ENCODE results near the gene GTPBP4.

Gene GTPBP4

GRCh38 chr10:968546-969199 lies 19.6 kb upstream of the GTPBP4 start:
- DNase-seq: no peak

GRCh38 chr10:969473-970150 lies 18.6 kb upstream of the GTPBP4 start:
- no peak for DNase-seq

DNA sequence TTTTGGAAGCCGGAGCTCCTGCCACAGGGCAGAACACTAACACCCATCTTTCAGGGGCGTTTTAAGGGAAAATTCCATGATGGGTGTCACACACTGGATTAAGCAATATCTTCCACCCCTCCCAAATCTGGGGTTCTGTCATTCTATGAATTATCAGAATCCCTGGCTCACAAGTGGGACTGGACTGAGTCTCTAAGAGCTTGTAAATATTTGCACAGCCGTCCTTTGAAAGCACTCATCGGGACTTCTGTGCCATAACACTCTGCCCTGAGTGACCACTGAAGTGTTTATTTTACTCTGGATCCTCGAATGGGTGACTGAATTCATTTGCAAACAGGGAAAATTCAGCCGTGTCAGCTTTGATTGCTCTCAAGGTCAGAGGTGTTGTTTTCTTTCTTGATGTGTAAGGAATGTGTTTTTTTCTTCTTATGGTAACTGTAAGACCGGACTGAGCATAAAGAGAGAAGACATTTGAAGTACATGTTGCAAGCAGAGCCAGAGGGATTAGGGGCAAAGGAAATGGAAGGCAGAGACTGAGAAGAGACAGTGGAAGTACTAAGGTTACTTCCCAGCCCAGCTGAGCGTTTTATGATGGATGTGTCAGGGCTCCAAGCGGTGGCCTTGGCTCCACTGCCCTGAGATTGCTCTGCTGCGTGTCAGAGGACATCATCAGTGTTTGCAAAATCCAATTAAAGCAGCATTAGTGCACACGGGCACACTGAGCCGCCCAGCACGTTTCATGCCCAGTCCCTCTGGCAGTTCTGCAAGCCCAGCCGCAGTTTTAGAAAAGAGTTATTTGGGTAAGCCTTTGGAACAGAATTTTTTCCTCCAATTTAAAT lies 17.7 kb upstream of the GTPBP4 start:
- DNase-seq: no peak

- no peak for DNase-seq
Measured at GRCh38 chr10:971150-971542, 17.1 kb upstream of the GTPBP4 start.

- no peak for DNase-seq
Measured at GRCh38 chr10:971613-972012, 16.6 kb upstream of the GTPBP4 start.

- DNase-seq: no peak
Measured at GRCh38 chr10:972763-973162, 15.5 kb upstream of the GTPBP4 start.

DNA sequence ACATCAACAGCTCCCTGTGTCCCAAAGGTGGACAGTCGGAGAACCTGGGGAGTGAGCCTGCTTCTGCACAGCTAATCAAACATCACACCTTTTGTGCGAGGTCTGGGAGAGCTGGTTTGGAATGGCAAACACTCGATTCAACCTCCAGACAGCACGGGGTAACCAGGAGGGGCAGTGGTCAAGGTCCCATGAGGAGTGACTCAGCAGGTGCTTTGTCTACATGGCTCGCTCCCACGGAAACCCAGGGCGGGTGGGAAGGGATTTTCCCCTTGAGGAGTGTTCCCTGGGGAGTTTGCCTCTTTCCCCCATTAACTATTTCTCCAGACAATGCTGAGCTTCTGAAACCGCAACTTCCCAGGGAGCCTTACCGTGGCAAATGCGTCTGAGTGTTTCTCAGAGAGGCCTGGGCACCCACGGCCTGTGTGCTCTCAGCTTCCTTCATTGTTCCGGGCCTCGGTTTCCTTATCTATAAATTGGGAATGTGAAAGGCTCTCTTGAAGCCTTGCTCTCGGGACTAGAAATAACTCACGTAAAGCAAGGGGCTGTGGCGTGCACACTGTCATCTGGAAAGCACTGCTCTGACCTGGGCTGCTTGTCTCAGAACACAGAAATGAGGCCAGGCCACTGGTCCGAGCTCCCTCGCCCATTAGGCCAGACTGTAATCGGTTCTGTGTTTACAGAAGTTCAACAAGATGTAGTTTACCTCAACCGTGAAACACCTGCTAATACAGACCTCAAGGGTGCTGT lies 14.0 kb upstream of the GTPBP4 start:
- no peak for DNase-seq

- no peak for DNase-seq
Measured at GRCh38 chr10:974785-975074, 13.5 kb upstream of the GTPBP4 start.

- DNase-seq: no peak
Measured at GRCh38 chr10:976316-976715, 11.9 kb upstream of the GTPBP4 start.

DNA sequence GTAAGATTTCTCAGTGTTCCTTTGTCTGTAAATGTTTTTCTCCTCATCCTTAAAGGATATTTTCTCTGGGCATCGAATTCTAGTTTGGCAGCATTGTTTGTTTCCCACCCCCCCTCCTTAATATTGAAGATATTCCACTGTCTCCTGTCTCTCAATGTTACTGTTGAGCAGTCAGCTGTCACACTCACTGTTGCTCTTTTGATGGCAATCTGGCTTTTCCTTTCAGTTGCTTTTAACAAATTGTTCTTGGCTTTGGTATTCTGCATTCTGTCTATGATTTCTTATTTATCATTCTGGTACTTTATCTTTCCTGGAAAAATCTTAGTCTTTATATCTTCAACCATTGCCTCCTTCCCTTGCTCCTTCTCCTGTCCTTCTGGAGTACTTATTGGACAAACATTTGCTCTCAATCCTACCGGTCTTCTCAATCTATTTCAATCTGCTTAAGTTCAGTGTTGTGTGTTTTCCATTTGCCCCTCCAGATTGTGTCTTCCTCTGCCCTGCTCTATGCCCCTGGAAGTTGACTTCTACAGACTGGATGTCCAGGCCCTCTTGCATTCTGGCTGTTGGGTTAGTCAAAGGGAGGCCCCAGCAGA lies 9.3 kb upstream of the GTPBP4 start:
- no peak for DNase-seq

GRCh38 chr10:980468-981093 lies 7.7 kb upstream of the GTPBP4 start:
- DNase-seq: no peak

GRCh38 chr10:983401-983800 lies 4.8 kb upstream of the GTPBP4 start:
- no peak for DNase-seq

DNA sequence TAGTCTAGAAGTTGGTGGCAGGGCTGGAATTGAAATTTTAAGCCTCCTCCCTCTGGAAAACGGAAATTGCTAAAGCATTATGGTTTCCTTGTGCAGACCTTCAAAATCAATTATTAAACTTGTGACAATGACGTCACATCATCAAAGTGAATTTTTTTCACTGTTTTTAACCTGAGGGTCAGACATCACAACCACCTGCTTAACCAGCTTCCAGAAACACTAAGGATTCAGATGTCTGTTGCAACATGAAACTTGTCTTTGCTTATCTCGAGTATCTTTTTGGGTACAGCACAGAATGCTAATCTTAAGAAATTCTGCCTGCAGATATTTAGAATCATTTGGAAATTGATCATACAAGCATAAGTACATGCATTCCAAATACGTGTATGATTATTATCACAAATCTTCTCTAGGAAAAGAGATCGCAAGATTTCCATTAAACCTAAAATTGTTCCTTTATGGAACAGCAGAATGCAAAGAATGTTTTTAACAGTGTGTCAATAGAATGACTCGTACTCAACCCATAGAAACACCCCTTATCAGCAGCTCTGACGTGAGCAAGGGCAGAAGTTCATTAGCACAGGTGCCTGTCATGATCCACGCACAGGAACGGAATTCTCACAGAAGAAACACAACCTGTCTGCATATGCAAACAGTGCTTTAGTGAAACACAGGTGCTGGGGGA lies 4.1 kb upstream of the GTPBP4 start:
- DNase-seq: no peak

- DNase-seq: no peak
Measured at GRCh38 chr10:985361-985760, 2.9 kb upstream of the GTPBP4 start.

DNA sequence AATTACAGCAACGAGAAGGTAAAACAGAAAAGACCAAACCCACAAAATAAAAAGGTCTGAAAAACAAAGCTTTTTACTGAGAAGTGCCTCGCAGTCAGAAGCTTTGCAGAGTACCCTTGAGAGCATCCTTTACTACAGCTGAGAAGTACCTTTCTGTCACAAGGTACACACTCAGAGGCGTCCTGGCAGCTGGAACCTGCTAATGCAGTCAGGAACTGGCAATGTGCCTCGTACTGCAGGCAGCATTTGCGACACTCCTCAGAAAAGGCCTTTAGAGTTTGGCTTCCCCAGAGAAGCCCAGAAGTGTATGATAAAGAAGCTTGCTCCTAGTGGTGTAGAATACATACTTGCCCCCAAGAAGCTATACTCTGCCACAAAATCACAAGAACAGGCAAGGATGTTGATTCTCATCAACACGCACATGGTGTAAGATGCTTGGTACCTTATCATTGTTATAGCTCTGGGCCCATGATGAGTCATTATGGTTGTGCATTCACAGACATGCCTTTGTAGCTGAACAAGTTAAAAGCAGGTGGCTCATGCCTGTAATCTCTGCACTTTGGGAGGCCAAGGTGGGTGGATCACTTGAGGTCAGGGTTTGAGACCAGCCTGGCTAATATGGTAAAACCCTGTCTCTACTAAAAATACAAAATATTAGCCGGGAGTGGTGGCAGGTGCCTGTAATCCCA lies 2.0 kb upstream of the GTPBP4 start:
- no peak for DNase-seq

DNA sequence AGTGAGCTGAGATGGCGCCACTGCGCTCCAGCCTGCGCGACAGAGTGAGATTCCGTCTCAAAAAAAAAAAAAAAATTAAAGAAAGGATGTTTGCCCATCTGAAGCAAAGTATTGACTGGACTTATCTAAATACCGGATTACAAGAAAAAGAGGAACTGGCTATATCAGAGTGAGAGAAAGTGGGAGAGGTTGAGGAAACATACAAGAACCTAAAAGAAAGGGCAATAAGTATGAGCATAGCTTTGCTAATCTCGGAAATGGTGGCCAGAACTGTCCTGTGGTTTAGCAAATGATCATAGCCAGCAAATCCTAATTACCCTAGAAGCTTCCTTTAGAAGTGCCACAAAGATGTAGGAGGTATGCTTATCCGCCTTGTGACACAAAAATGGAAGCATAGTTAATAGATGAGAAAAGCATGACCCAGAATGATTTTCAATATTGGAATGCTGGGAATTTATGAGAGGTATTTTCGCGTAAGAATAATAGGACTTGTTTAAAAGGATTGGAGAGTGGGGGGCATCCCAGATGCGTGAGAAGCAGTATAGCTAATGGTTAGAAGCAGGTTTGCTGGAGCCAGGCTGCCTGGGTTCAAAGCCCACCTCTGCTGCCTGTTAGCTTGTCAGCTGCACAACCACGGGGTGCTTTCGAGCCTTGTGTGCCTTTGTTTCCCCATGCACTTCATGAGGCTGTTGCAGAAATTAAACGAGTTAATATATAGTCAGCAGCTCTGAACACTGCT lies 1.2 kb upstream of the GTPBP4 start:
- DNase-seq: no peak

DNA sequence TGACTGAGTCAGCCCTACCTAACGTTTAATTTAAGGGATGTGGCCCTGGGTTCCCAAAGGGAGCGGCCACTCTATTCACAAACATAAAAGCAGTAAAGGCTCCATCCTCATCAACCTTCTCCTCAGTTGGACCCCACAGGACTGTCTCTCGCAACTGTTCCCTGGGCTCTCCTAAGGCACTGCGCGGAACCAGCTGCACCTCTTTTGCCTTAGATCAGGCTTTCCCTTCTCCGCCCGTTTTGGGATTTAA lies 689 bp upstream of the GTPBP4 start:
- DNase-seq: no peak

DNA sequence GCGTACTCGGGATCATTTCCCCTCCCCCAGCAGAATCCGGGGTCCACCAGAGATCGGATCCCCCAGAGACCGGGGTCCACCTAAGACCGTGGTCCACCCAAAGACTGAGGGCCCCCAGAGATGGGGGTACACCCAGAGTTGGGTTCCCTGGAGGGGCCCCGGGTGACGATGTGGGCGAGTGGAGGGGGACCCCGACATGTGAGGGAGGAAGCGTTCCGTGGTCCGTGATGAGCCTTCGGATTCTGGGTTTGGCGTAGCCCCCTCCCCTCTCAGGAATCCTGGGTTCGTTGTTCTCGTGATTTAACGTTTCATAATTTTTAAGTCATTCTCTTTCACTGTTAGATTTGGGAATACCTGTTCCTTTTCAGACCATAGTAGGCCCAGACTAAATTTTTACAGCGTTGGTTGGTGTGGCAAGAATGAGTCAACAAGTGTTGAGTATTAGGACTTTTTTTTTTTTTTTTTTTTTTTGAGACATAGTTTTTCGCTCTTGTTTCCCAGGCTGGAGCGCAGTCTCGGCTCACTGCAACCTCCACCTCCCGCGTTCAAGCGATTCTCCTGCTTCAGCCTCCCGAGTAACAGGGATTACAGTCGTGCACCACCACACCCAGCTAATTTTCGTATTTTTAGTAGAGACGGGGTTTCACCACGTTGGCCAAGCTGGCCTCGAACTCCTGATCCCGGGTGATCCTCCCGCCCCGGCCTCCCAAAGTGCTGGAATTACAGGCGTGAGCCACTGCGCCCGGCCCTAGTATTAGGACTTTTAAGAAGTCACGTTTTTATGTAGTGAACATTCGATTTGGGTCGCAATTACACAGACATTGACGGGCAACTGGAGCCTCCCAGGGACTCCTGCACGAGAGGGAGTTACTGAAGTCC lies 672 bp downstream of the GTPBP4 start:
- no peak for DNase-seq

DNA sequence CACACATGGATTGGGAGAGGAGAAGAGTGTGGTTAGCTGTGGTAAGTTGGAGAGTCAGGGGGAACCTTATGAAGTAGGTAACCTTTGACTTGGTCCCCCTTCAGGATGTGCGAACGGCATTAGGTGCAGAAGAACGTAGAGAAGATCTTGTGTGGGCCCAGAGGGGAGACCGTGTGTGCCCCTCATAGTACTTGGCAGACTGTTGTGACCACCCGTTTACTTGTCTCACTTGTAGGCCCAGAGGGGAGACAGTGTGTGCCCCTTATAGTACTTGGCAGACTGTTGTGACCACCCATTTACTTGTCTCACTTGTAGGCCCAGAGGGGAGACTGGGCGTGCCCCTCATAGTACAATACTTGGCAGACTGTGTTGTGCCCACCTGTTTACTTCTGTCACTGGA lies 2.6 kb downstream of the GTPBP4 start:
- DNase-seq: no peak

DNA sequence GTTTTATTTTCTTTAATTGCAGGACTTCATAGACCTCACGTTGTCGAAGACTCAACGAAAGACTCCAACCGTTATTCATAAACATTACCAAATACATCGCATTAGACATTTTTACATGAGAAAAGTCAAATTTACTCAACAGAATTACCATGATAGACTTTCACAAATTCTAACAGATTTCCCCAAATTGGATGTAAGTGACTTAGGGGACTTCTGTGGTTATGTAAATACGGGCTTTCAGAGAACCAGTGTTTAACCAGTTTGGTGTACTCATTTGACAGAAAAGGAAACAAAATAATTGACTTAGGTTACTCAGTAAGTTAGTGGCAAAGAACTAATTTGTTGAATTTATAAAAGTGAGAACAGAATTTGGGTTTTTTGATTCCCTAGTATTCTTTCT lies 4.2 kb downstream of the GTPBP4 start:
- no peak for DNase-seq

Measured in T1000 (cell line).